H1 (cell line): ENCODE results near the gene MAN2A1. TPM values are rescaled to one million over a fixed set of nuclear protein-coding genes. Genes with fewer than 3 reads are reported as not detected.

Source experiments
- CBX5 ChIP-seq: fragments of 300-800, 300-1000 bp; sonication (generic); IDR thresholded peaks from 2 replicates; pipeline ENCODE4 v1.7.1; 2016; ENCODE audit warnings: antibody characterized with exemption, low read length, low read depth
- EP300 ChIP-seq, 2 experiments: IDR thresholded peaks; 1 replicate in 1 of 2; 2 replicates in 1 of 2; pipeline ENCODE4 v1.6.1; 2011 to 2012; ENCODE audit warnings: low read depth in 2 of 2, low read length in 2 of 2, mild to moderate bottlenecking in 2 of 2, borderline replicate concordance in 1 of 2, inconsistent platforms in 1 of 2, moderate library complexity in 1 of 2
- POLR2AphosphoS5 ChIP-seq: IDR thresholded peaks from 2 replicates; pipeline ENCODE4 v1.6.1; 2011; ENCODE audit warnings: low read depth, low read length
- RNF2 ChIP-seq: fragments of 200-900, 300-1000 bp; sonication (generic); IDR thresholded peaks from 2 replicates; pipeline ENCODE4 v1.7.1; 2016; ENCODE audit warnings: borderline replicate concordance, low read depth, mild to moderate bottlenecking, antibody characterized with exemption, low read length; ENCODE audit not compliant: poor library complexity, severe bottlenecking; ENCODE audit errors: missing control alignments
- SAP30 ChIP-seq: fragments of 300-600 bp; sonication (generic); IDR thresholded peaks from 2 replicates; pipeline ENCODE4 v1.7.1; 2012; ENCODE audit warnings: low read length, moderate library complexity, mild to moderate bottlenecking, inconsistent platforms; ENCODE audit not compliant: insufficient read depth, insufficient replicate concordance
- SIN3A ChIP-seq, 2 experiments: IDR thresholded peaks in 1 of 2; conservative IDR thresholded peaks in 1 of 2; 2 replicates each; pipeline ENCODE4 v1.6.1; 2011 to 2012; ENCODE audit warnings: low read length in 2 of 2, improper control_type of control experiment in 1 of 2, low read depth in 1 of 2, mild to moderate bottlenecking in 1 of 2
- SRF ChIP-seq: IDR thresholded peaks from 2 replicates; pipeline ENCODE4 v1.6.1; 2011; ENCODE audit warnings: mild to moderate bottlenecking, low read depth, low read length, moderate library complexity
- TAF7 ChIP-seq: optimal IDR thresholded peaks from 2 replicates; pipeline ENCODE3; 2011; ENCODE audit warnings: low read depth, mild to moderate bottlenecking, inconsistent platforms, low read length, moderate library complexity, borderline replicate concordance
- TCF12 ChIP-seq: IDR thresholded peaks from 2 replicates; pipeline ENCODE4 v1.6.1; 2011; ENCODE audit warnings: low read depth, mild to moderate bottlenecking, low read length
- polyA plus RNA-seq, 7 experiments: library from polyadenylated mRNA; depleted of rRNA in 3 of 7; stranded (reverse) in 5 of 7; unstranded in 2 of 7; fragments of >200 nt in 5 of 7; fragments of 200-250 nt in 2 of 7; gene quantifications; 1 replicate in 5 of 7; 2 replicates in 1 of 7; 4 replicates in 1 of 7; pipeline versions ENCODE4 v1.2.1 to v1.2.3, GENCODE V29; 2011 to 2013; ENCODE audit warnings: missing spikeins in 2 of 7, mixed read lengths in 2 of 7
- total RNA-seq: library from RNA; stranded (reverse); fragmentation: NEBNext Ultra II Directional; extraction: Animal tissue kit (Norgen Biotek cat#: 25700); gene quantifications from 2 replicates; pipeline ENCODE4 v1.2.1, GENCODE V29; 2021
- TF ChIP-seq, protein P1 (sequence below): fragments of 300-600 bp; sonication (generic); IDR thresholded peaks from 2 replicates; pipeline ENCODE4 v1.7.1; 2012; ENCODE audit warnings: low read length, moderate library complexity, mild to moderate bottlenecking, inconsistent platforms; ENCODE audit not compliant: insufficient replicate concordance

Gene MAN2A1
- total and polyA plus RNA-seq, 2 of the 8 experiments (the other 6 are each of a cell fraction or from before 2014, with no cell fraction given), result 29.1 to 102 TPM

- TF ChIP-seq, protein P1, sequence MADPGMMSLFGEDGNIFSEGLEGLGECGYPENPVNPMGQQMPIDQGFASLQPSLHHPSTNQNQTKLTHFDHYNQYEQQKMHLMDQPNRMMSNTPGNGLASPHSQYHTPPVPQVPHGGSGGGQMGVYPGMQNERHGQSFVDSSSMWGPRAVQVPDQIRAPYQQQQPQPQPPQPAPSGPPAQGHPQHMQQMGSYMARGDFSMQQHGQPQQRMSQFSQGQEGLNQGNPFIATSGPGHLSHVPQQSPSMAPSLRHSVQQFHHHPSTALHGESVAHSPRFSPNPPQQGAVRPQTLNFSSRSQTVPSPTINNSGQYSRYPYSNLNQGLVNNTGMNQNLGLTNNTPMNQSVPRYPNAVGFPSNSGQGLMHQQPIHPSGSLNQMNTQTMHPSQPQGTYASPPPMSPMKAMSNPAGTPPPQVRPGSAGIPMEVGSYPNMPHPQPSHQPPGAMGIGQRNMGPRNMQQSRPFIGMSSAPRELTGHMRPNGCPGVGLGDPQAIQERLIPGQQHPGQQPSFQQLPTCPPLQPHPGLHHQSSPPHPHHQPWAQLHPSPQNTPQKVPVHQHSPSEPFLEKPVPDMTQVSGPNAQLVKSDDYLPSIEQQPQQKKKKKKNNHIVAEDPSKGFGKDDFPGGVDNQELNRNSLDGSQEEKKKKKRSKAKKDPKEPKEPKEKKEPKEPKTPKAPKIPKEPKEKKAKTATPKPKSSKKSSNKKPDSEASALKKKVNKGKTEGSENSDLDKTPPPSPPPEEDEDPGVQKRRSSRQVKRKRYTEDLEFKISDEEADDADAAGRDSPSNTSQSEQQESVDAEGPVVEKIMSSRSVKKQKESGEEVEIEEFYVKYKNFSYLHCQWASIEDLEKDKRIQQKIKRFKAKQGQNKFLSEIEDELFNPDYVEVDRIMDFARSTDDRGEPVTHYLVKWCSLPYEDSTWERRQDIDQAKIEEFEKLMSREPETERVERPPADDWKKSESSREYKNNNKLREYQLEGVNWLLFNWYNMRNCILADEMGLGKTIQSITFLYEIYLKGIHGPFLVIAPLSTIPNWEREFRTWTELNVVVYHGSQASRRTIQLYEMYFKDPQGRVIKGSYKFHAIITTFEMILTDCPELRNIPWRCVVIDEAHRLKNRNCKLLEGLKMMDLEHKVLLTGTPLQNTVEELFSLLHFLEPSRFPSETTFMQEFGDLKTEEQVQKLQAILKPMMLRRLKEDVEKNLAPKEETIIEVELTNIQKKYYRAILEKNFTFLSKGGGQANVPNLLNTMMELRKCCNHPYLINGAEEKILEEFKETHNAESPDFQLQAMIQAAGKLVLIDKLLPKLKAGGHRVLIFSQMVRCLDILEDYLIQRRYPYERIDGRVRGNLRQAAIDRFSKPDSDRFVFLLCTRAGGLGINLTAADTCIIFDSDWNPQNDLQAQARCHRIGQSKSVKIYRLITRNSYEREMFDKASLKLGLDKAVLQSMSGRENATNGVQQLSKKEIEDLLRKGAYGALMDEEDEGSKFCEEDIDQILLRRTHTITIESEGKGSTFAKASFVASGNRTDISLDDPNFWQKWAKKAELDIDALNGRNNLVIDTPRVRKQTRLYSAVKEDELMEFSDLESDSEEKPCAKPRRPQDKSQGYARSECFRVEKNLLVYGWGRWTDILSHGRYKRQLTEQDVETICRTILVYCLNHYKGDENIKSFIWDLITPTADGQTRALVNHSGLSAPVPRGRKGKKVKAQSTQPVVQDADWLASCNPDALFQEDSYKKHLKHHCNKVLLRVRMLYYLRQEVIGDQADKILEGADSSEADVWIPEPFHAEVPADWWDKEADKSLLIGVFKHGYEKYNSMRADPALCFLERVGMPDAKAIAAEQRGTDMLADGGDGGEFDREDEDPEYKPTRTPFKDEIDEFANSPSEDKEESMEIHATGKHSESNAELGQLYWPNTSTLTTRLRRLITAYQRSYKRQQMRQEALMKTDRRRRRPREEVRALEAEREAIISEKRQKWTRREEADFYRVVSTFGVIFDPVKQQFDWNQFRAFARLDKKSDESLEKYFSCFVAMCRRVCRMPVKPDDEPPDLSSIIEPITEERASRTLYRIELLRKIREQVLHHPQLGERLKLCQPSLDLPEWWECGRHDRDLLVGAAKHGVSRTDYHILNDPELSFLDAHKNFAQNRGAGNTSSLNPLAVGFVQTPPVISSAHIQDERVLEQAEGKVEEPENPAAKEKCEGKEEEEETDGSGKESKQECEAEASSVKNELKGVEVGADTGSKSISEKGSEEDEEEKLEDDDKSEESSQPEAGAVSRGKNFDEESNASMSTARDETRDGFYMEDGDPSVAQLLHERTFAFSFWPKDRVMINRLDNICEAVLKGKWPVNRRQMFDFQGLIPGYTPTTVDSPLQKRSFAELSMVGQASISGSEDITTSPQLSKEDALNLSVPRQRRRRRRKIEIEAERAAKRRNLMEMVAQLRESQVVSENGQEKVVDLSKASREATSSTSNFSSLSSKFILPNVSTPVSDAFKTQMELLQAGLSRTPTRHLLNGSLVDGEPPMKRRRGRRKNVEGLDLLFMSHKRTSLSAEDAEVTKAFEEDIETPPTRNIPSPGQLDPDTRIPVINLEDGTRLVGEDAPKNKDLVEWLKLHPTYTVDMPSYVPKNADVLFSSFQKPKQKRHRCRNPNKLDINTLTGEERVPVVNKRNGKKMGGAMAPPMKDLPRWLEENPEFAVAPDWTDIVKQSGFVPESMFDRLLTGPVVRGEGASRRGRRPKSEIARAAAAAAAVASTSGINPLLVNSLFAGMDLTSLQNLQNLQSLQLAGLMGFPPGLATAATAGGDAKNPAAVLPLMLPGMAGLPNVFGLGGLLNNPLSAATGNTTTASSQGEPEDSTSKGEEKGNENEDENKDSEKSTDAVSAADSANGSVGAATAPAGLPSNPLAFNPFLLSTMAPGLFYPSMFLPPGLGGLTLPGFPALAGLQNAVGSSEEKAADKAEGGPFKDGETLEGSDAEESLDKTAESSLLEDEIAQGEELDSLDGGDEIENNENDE, result no peak
- TF ChIP-seq POLR2AphosphoS5 (no peak), TAF7 (no peak), CBX5 (no peak), RNF2 (no peak), TCF12 (no peak), SIN3A (conservative IDR thresholded peaks at IDR 0.05 in 1 of 2, IDR thresholded peaks at IDR 0.05 in 1 of 2; ENCODE audit: low read depth in 1 of 2, low read length in 2 of 2) (no peak), SAP30 (no peak), SRF (no peak), EP300 (IDR thresholded peaks at IDR 0.05; ENCODE audit: borderline replicate concordance in 1 of 2, low read depth in 2 of 2, low read length in 2 of 2) (no peak)
These were observed 14.1 kb downstream of the MAN2A1 start (continued) for GRCh38 chr5:109703829-109704228.
